Stimulated activated CD4-positive, alpha-beta T cell treated with anti-CD3 and anti-CD28 coated beads, Interleukin-1b, Interleukin-23, amount 100 ng/mL, for 24 hours (primary cell): ENCODE results near the gene MYT1.
"Not testable (repeated sequence)": the region's sequence is repeated elsewhere in the genome, so short reads cannot be mapped to it uniquely, and the experiment has no call there.

Source experiments
- DNase-seq, 4 experiments: peaks; one replicate each; pipeline ENCODE4 v3.0.0-alpha.2; 2020; ENCODE audit warnings: low read depth in 4 of 4, low spot score in 1 of 4

Gene MYT1

DNA sequence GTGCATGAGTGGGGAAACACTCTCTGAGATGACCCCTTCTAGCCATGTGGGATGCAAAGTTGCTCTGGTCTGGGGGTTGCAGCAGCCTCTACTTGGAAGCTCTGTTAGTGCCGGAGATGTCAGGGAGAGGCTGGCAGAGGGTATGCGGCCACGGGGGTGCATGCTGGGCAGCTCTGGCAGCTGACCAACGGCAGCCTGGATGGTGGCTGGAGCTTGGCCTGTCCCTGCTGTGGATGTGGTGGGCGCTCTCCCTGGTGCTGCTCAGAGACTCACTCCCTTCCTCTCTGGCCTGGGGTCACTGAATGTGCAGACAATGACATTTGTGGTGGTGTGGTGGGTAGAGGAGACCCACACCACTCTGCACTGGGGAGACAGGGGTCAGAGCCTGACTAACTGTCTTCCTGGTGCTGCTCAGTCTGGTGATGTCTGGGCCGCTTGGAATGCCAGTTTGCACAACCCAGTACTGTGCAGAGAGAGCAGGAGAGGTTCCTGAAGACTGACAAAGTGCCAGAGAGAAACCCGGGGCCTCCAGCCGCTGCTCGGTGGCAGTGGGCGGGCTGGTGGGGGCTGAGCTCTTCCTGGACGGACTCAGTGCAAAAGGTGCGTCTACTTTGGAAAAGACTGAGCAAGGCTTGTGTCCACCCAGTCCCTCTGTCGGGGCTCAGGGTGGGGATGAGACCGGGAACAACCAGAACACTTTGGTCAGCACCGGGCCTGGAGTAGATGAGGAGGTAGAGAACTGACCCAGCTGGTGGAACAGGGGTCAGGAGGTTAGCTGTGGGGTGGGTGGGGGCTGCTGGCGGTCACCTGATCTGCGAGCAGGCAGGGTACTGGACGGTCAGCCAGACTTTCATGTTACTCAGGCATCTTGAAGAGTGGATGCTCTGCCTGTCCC, 2.7 kb downstream of the MYT1 start:
- no peak for DNase-seq

DNA sequence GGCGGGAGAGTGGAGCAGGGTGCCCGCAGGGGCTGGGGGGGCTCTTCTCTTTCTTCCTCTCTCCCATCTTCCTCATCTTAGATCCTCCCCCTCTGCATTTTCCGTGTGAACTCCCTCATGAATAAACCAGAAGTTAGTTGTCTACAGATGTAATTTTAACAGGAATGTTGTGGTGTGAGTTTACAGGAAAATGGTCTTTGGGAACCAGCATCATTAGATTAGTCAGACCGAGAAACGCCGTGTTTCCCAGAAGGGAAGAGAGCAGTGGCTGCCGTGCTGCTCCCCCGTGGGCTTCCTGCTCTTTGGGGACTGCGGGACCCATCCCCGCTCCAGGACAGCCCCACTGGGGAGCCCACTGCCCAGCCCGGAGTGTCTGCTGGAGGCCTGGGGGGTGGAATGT, 3.4 kb downstream of the MYT1 start:
- no peak for DNase-seq

DNA sequence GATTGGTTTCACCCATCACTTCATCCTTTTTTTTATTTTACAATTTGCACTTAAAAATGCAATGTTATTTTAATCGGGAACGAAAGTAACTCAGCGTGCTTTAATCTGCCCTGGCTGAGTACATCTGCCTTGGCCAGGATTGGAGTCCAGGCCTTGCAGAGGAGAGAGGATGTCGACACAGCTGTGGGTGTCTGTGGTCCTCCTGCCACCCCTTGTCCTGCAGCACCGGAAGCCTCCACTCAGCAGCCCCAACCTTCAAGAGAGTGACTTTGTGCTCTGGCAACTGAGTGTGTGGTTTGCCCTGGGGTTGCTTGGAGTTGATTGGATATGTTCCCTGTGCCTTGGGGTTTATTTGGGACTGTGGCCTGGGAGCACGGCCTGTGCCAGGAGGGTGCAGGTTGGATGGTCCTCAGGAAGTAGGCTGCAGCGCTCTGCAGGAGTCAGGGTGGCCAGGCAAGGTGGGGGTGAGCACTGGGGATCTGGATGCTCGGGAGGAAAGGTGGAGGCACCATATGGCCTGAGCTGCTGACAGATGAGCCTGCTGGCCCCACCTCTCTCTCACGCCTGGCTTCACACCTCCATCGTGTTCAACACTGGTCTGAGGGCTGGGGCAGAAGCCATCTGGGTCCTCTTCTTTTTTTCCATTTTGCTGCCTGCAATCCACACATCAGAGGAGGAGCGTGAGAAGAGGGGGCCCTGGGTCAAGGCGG, 4.3 kb downstream of the MYT1 start:
- DNase-seq: no peak

DNA sequence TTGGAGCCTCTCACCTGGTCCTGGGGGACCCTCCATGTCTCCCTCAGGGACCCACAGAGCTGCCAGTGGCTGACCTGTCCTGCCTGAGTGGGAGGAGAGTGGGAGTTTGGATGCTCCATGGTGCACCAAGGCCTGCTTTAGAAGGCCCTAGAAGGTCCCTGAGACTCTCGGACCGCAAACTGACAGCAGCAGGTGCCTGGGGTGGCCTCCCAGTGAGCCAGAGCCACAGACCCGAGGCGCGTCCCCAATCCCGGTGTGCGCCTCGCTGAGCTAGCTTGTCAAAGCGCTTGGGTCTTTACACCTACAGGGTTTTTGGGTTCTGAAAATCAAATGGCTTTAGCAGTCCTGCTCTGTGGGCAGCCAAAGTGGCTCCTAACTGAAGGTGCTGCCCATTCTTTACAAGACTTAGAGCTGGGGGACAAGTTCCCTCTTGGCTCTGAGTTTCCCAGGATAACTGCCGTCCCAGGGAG, 4.9 kb downstream of the MYT1 start:
- no peak for DNase-seq

DNA sequence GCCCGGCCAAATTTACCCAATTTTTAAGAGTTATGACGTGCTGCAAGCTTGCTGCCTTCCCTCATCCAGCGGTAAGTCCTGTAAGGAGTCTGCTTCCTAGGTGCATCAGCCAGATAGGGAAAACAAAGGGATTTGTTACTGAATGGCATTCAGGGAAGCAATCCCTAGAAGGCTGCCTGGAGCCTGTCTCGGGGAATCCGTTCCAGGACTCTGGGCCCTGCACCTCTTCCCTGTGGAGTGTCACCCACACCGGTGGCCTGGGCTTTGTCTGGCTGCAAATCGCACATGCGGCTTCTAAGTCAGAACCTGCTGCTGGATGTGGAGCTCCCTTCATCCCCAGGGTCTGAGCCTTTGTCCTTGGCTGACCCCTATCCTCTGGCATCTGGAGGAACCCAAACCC, 7.0 kb downstream of the MYT1 start:
- no peak for DNase-seq

DNA sequence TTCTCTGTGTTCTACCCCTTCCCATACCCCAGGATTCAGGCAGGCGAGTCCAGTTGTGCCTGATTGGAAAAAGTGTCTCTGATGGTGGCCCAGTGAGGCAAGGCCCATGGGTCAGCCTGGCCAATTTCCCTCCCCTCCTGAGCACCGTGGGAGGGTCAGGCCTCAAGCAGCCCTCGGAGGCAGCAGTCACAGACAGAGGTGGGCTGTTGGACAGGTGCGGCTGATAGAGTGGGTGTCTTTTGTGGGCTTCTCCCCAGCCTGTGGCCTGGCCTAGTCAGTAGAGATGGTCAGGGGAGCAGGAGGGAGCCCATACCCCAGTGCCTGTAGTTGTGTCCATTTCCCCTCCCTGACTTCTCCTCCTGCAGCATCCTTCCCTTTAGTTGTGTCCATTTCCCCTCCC, 8.9 kb downstream of the MYT1 start:
- DNase-seq: no peak

DNA sequence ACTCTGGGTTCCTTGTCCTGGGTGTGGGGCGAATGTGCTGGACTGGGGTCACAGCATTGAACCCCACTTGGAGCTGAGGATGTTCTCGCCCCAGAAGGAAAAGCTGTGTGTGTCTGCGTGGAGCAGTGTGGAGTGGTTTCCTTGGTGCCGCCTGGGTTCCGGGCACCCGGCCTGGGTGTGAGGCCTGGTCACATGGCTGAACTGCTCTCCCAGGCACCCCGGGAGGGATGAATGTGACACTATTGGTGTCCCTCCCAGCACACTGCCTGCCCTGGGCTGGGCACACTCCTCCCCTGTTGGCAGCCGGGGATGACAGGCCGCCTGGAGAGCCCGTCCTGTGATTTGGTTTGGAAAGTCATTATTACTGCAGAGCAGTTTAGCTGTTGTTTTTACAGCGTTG, 12.3 kb downstream of the MYT1 start:
- DNase-seq: no peak

DNA sequence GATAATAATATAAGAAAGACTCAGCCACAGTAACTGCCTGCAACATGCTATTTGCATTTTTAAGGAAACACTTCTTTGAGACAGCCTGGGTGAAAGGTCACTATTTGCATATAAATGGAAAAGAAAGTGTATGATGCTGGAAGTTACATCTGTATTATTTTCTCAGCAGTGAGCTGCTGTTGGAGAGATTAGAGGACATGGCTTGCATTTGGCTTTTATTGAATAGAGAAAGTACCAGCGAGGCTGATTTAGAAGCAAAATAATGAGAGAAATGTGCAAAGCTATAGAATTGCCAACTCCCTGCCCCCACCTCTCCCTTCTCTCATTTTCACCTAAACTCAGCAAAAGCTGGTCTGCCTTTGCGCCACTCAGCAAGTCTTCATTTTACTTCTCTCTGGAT, 12.7 kb downstream of the MYT1 start:
- no peak for DNase-seq

DNA sequence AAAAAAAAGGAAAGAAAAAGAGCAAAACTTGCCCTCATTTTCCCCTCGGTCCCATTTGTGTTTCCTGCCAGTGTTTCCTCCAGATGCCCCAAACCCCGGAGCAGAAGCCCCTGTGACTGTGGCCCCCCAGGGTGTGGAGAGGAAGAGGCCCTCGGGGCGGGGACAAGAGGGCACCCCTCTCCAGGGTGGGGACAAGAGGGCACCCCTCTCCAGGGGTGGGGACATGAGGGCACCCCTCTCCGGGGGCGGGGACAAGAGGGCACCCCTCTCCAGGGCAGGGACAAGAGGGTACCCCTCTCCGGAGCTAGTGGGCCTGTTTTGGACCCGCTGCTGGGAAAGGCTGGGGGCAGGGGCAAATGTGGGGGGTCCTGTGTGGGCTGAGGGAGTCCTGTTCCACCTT, 13.1 kb downstream of the MYT1 start:
- no peak for DNase-seq

DNA sequence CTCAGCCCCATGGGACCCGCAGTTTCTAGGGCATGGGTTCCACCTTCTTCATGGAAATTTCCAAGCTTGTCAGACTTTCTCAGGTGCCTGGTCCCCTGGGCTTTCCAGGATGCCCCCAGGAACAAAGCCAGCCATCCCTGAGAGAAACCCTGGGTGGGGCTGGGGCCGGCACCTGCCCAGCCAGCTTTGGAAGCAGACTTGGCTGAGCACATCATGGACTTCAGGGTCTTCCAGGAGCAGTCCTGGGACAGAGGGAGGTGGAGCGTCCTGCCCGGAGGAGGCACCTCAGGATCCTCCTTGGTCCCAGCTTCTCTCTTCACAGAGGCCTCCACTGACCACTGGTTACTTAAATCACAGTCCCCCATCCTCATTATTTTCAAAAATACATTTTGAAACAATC, 13.5 kb downstream of the MYT1 start:
- DNase-seq: no peak

DNA sequence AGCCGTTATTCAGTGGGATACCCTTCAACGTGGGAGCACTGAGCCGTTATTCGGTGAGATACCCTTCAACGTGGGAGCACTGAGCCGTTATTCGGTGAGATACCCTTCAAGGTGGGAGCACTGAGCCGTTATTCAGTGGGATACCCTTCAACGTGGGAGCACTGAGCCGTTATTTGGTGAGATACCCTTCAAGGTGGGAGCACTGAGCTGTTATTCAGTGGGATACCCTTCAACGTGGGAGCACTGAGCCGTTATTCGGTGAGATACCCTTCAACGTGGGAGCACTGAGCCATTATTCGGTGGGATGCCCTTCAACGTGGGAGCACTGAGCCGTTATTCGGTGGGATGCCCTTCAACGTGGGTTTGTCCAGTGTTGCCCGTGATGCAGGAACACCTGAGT, 14.7 kb downstream of the MYT1 start:
- DNase-seq: not testable (repeated sequence)

DNA sequence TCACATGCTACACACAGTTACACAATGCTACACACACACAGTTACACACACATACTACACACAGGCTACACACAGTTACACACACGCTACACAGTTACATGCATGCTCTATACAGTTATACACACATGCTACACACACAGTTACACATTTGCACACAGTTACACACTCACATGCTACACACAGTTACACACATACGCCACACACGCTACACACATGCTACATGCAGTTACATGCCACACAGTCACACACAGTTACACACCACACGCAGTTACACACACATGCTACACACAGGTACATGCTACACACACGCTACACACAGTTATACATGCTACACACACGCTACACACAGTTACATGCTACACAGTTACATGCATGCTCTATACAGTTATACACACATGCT, 15.6 kb downstream of the MYT1 start:
- no peak for DNase-seq

DNA sequence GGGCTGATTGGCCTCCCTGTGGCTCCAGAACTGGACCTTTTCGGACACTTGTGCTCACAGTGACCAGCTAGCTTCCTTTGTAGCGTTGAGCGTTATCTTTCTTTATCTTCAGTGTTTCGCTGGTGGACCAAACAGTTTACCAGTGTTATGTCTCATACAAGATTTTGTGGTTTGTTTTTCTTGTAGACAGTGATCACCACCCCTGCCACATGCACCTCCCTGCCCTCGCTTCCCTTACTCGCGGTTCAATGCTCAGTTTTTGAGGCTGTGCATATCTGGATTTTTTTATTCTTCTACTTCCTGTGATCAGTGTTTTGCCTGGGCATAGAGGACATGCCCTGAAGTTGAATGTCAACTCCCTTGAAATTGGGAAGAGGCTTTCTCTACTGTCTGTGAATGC, 16.4 kb downstream of the MYT1 start:
- no peak for DNase-seq

DNA sequence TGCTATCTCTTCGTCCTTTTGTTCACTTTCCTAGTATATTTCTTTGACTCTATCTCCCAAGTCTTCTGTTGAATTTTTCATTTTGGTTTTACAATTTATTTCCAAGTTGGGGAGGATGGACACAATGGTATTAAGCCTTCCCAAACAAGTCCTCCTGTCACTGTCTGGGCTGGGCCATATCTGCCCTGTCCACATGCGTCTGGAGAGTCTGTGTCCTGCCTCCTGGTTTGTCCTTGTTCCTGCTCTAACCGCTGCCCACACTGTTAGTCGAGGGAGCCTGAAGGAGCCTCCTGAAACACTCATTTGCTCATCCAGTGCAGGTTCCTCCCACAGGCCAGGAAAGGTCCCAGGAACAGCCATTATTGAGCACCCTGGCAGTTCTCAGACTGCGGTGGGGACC, 17.1 kb downstream of the MYT1 start:
- no peak for DNase-seq

DNA sequence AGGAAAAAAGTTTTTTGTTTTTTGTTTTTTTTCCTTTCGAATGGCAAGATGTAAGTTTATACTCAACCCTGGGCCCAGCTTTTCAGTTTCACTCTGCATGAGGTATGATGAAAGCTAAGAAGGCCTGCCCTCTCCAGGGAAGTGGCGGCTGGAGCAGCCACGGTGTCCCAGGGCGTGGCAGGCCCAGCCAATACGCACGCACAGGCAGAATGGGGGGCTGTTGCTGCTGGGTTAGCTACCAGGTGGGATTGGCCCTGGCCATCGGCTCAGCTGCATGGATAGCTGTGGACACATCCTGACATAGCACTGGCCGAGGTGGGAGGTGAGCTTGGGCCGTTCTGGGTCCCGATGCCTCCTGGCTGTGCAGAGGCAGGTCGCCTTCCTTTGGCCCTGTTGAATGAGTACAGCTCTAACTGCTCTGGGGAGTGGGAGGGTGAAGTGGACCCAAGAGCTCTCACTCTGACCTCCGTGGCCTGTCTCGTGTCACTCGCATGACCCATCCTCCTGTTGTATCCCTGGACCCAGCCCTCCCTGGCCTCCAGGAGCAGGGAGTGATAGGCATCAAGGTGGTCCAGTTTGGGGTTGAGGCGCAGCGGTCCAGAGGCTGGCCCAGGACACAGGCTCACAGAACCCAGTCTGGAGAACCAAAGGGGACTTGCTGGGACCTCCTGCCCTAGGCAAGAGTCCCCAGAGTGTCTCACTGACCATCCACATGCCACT, 18.1 kb downstream of the MYT1 start:
- DNase-seq: no peak

DNA sequence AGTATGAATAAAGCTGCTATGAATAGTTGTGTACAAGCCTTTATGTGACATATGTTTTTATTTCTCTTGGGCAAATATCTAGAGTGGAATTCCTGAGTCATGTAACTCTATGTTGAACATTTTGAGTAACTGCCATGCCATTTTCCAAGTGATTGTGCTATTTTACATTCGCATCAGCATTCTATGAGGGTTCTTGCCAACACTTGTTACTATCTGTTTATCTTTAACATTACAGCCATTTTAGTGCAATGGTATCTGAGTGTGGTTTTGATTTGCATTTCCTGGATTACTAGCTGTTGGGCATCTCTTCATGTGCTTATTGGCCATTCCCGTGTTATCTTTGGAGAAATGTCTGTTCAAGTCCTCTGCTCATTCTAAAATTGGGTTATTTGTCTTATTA, 19.1 kb downstream of the MYT1 start:
- DNase-seq: no peak

DNA sequence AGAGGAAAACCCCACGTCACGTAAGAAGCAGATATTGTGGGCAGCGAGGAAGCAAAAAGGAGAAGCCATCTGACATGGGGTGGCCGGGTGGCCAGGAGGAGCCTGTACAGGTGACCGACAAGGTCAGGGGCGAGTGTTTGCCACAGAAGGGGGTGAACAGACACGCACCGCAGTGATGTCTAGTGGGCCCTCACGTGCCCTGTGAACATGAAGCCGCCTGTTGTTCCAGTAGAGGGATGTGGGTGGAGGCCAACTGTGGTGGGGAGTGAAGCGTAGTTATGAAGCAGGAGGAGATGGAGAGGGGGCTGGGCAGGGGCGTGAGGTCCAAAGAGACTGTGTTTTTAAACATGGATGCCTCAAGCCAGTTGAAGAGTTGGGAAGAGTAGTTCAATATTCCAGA, 20.5 kb downstream of the MYT1 start:
- no peak for DNase-seq

DNA sequence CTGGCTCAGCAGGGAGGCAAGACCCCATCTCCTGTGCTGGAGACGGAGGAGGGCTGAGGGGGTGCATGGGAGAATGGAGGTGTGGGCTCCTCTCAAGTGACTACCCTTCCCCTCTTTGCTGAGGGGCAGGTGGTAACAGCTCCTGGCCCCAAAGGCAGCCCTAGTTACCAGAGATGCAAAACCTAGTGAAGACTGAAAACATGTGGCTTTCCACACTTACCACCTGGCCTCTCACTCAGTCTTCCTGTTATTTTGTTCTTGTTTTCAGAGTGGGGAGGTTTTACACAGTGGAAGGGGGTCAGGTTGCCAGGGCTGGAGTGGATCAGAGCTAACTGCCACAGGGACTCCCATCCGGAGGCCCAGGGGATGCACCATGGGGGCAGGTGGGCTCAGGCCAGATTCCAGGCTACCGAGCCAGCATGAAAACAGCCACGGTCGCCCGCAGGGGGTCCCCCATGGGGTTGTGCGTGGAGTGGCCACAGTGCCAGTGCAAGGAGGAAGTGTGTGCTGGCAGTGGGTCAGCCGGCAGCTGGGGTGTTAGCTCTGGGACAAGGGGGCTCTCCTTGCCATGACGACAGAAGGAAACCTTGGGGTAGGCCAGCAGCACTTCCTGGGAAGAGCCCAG, 21.1 kb downstream of the MYT1 start:
- no peak for DNase-seq

DNA sequence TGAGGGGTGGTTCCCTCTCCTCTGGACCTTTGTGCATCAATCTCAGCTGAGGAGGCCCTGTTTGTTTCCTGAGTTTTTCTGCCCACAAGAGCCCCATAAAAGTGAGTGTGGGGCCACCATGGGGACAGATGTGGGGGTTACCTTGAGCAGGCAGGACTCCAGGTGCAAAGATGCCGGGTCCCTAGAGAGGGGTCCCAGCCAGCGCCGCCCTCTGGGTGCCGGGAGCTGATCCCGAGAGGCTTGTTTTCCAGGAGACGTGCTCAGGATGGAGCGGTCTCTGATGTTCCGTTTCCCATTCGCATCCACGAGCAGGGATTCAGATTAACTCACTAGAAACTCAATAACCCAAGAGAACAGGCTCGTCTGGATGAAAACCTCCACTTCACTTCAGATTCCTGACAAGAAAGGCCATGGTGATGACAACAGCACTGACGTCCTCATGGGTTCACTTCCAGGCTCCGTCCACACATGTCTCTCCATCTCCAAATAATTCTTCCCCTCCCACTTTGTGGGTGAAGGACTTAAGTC, 21.9 kb downstream of the MYT1 start:
- DNase-seq: no peak

DNA sequence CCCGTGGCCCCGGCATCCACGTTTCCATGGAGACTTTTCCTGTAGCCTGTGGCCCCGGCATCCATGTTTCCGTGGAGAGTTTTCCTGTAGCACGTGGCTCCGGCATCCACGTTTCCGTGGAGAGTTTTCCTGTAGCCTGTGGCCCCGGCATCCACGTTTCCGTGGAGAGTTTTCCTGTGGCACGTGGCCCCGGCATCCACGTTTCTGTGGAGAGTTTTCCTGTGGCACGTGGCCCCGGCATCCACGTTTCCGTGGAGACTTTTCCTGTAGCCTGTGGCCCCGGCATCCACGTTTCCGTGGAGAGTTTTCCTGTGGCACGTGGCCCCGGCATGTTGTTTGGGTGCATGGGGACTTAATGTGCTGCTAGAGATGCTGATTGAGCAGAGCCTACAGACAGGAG, 23.0 kb downstream of the MYT1 start:
- DNase-seq: not testable (repeated sequence)

DNA sequence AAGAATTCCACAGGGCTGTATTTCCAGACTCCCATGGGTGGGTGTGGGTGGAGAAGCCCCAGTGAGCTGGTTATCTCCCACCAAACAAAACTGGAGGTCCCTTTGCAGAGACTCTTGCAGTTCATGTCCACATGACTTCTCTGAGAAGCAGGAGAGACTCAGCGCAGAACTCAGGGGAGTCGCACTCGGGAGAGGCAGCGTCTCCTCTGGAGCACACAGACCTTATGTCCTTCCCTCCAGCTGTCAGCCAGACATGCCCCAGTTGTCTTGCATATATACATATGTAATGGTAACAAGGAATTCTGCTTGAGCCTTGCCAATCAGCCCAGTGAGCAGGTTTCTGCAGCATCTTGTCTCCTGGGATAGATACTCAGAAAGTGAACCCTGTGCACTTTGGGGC, 23.8 kb downstream of the MYT1 start:
- DNase-seq: no peak
